HG02588 (cell line): ENCODE measurements around the gene CCT5.
"Not testable (repeated sequence)": the region's sequence is repeated elsewhere in the genome, so short reads cannot be mapped to it uniquely, and the experiment has no call there.

Experiments used
- ATAC-seq: cut with Tn5 transposase; IDR thresholded peaks from one replicate; pipeline ENCODE4 v1.9.1; 2021; ENCODE audit warnings: mild to moderate bottlenecking, moderate library complexity; ENCODE audit not compliant: unreplicated experiment

CCT5 gene

DNA sequence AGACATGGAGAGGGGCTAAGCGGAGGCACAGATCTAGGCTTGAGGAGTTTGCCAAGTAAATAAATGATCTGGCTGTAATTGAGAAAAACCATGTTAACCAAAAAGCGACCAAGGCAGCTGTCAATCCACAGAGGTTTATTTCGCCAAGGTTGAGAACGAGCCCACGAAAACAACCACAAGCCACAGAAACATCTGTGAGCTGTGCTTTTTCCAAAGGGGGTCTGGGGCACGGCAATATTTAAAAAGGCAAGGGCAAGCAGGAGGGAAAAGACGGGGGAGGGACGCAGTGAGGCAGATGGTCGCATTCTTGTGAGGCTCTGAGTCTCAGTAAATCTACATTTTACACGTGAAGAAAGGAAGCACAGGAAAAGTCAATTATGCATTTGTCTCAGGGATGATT, 25.4 kb downstream of the CCT5 start:
- ATAC-seq = no peak

DNA sequence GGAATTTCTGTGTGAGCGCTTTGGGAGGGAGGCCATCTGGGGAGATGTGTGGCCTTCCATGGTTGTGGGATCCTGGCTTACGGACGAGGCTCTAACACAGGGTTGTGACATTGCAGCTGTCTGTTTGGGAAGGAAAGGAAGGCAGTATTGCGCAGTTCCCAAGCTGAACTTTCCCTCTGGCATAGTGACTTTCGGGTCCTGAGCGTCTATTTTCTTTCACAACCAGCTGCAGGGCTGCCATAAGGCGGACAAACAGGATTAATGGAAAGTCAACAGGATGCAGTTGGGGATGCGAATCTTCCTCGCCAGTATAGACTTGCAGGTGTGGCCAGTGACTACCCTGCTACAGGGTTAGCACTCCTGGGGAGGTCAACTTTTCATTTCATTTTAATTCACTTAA, 25.9 kb downstream of the CCT5 start:
- no peak for ATAC-seq

DNA sequence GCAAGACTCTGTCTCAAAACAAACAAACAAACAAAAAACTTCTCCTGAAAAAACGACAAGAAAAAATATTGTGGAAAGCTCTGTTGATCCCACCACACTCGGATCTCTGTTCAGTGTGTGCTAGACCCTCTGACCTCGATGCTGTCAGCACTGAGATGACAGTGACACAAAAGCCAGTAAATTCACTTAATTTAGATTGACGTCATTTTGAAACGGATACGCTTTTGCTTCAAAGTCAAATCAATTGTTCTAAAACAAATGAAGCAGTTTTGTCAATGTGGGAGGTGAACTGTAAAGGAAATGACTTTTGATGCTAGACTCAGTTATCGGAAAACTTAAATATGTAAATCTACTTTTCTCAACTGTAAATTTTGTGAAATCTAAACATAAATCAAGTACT, 26.6 kb downstream of the CCT5 start:
- ATAC-seq = no peak

DNA sequence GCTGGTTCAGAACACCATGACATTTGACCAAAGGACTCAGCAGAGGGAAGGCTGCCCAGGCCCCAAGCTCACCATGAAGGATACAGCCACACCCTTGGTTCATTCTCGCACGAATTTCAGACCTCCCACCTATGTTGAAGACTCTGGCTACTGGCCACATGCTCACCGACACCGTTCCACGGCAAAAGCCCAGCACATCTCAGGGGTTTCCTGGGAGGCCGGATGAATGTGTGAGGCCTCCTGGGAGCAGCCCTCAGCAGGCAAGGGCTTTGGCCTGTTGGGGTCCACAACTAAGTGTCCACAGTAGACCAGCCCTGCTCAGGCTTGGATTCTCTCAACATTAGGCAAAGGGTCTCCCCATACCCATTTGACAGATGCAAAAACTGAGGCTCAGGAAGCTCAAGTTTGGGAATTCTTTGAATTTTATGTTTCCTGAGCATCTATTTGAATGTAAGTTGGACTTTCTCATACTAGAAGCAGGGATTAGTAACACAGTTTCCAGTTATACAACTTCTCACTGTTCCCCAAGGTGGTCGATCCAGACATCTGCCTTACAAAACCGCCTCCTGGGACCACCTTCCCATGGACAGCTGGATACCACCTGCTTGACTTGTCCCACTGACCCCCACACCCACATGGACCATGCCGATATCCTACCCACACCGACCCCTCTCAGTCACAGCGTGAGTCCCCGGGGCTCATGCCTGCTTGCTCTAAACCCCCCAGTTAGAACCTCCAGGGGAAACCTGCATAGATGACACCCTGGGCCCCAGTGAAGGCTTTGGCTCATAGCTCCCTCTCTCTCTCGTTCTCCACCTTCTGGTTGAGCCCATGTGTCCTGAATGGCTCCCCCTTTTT, 27.9 kb downstream of the CCT5 start:
- no peak for ATAC-seq

DNA sequence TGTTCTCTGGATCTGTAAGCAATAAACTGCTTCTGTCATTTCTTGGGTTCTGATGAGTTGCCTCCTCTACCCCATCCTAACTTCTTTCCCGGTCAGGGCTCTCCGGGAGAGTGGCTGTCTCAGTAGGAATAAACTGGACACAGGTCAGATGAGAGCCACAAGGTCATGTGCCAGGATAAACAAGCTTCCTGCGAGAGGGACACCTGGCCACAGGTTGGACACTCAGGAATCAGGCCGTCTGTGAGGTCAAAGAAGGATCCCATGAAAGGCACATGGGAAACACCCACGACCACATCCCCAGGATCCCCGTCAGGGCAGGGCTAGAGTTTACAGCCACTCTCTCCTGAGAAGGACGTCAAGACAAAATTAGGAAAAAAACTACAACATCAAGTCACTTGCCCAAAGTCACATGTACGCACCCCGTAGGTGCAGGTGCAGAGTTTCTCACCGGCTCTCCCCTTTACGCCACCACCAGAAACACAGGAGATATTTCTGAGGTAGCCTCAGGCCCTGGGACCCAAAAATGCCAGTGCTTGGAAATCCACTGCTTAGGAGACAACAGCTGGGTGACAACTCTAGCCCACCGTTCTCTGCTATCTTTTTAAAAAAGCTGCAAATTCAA, 28.7 kb downstream of the CCT5 start:
- ATAC-seq = no peak

DNA sequence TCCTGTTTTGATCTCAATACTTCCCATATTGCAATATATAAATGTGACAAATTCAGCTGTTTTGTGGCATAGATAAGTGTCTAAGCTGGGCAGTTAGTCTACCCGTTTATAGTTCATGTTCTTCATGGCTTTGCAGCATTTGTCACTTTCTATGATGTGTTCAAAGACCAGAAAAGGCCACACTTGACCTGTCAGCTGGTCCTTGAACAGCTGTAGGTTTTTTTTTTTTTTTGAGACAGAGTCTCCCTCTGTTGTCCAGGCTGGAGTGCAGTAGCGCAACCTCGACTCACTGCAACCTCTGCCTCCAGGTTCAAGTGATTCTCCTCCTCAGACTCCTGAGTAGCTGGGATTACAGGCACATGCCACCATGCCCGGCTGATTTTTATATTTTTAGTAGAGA, 29.2 kb downstream of the CCT5 start:
- ATAC-seq = no peak

DNA sequence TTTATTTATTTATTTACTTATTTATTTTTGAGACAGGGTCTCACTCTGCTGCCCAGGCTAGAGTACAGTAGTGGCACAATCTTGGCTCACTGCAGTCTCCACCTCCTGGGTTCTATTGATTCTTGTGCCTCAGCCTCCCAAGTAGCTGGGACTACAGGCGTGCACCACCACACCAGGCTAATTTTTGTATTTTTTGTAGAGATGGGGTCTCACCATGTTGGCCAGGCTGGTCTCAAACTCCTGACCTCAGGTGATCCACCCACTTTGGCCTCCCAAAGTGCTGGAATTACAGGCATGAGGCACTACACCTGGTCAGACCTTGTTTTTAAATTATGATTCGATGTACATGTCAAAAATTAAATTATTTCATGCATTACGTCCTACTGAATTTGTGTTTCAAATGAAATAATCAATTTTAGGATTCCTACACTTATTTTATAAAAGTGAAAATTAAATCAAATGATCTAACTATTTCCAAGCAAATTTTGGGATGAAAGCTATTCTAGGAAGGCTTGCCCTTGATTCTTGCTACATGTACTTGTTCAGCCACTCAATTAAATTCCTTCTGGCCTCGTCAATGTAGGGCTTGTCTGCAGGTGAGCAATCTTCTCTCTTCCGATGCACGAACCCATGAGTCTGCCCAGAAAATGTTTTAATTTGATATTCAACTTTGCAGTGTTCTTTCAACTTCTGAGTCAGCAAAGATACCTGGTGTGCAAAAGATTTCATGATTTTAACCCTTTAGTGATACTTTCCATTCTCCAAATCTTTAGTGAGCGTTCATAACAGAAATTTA, 30.0 kb downstream of the CCT5 start:
- ATAC-seq = no peak

DNA sequence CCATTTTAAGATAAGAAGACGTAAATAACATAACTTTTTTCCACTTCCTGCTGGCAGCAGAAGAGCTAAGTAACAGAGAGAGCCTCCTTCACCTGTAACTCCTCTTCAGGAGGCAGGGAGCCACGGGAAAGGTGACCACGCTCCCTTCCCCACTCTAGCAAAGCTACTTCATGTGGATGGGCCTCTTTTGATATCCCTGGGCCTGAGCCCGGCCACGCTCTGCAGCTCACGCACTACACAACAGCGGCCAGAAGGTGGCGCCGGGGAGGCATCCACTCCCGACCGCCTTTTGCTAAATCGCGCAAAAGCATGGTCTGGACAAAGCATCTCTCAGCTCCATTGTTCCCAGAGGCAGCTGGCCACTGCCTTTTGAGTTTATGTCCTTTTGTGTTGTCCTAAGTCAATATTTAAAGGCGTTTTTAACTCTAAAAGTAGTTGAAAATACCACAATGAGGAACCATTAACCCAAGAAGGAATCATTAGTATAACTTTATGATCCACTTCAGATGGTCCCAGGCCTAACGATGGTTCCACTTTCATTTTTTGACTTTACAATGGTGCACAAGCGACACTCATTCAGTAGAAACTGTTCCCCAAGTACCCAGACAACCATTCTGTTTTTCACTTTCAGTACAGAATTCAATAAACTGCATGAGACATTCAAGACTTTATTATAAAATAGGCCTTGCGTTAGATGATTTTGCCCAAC, 34.0 kb downstream of the CCT5 start:
- ATAC-seq = peak; percentile 90

DNA sequence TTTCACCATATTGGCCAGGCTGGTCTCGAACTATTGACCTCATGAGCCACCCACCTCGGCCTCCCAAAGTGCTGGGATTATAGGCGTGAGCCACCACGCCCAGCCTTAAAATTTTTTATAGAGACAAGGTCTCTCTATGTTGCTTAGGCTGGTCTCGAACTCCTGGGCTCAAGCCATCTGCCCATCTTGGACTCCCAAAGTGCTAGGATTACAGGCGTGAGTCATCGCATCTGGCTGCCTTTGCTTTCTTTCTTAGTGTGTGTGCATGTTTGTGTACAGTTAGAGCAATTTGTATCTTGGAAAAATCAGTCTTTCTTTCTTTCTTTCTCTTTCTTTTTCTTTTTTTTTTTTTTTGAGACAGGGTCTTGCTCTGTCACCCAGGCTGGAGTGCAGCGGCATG, 35.3 kb downstream of the CCT5 start:
- ATAC-seq = not testable (repeated sequence)

DNA sequence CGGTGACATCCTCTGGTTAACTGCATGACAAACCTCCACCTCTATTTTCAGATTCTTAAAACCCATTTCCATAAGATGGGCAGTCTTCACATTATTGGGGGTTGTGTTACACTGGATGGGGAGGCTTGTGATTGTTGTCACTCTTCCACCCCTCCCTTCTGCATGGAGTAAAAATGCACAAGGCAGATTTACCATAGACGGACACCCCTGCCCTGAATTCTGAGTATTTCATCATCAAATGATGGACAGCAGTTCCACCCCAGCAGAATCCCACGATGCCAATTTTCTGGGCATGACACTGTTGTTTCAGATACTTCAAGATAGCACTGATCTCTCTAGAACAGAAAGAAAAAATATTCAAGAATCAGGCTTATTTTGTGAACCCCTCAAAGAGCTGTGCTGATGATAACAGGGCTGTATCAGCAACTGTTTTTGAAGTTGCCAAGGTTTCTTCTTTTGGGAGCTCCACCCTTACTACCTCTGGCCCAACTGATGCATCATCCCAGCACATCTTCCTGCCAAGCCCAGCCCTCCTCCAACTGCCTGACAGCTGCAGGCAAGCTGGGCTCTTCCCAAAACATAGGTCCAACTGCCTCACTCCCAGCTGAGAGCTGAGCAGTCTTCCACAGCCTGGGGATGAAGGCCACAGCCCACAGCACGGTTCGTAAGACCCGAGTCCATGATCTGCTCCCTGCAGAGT, 36.2 kb downstream of the CCT5 start:
- no peak for ATAC-seq

DNA sequence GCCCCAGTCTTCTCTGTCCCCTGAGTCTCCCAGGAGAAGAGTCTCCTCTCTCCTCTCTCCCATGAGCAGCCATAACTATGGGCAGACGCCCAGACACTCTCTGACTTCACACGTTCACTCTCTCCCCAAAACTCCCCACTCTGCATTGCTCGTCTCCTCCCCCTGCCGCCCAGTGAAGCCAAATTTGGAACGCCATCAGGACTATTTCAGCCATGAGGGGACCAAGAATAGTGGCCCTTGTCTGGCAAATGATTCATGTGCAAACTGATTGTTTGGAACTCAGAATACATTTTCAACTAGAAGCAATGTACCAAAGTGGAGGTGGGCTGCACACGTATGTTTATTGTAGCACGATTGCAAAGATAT, 36.8 kb downstream of the CCT5 start:
- no peak for ATAC-seq

DNA sequence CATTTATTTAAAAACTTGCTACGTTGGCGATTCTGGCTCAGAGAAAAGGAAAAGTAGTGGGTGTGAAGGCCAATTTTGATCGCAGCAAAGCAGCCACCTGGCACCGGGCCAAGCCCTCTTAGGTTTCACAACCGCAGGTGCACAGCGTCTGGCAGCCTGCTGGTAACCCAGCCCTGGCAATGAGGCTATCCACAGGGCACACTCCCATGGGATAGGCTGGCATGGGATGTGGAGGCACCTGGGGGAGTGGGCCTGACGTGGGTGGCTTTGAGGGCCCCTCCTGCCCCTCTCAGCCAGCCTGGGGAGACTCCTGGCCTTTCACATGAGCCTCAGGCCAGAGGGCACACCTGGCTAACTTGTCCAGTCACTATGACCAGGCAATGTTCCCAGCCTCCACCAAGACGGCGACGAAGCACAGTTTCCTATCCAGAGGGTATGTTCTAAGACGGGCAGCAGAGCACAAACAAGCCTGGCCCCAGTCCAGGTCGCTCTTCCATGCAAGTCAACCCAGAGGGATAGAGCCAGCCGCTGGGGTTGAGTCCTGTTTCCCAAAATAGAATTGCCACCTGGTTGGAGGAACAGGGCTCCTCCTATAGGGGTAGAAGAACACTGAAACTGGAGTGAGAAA, 38.6 kb downstream of the CCT5 start:
- ATAC-seq = peak; percentile 55

DNA sequence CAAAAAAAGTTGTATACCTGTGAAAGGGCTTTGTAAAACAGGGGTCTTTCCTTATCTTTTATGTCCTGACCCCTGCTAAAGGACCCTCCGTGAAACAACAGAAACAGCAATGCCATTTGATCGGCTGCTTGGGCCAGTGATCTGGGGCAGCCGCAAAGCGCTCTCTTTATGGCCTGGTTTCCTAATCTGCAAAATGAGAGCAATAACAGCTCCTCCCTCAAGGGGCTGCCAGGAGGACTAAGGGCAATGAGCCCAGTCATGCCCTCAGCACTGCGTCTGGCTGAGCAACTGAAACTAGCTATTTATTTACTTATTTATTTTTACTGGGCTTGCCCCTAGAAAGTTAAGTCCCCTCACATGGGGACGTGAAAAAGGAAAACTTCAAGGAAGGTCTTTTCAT, 39.3 kb downstream of the CCT5 start:
- no peak for ATAC-seq

DNA sequence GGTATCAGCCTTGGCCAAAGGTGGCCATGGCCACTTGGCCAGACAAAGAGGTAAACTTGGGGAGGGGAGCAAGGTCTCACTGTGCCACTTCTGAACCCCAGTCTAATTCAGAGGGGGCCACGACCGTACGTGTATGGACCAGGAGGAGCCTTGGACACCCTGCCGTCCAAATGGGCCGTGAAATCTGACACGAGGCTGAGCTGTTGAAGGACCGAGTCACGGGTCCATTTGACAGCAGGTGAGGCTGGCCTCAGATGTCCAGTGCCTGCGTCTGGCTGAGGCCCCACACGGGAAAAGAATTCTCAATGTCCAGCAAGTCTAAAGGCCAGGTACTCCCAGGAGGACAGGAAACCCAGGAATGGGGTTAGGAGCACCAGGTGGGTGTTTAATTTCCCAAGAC, 39.9 kb downstream of the CCT5 start:
- ATAC-seq = no peak

DNA sequence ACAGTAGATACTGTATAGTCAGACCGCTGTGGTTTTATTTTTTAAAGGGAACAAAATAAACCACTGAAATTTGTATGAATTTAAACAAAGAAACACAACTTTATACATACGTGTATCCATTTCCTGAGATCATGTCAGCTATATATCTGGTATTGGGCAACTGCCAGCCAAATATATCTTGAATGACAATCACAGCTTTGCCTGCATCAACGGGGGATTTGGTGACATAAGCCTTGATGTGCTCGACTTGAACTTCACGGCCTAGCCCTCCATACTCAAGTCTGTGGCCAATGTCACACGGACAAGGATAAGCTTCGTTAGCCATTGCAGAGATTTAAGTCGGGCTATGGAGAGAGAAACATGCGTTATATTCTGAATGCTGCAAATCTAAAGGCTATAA, 40.4 kb downstream of the CCT5 start:
- no peak for ATAC-seq

DNA sequence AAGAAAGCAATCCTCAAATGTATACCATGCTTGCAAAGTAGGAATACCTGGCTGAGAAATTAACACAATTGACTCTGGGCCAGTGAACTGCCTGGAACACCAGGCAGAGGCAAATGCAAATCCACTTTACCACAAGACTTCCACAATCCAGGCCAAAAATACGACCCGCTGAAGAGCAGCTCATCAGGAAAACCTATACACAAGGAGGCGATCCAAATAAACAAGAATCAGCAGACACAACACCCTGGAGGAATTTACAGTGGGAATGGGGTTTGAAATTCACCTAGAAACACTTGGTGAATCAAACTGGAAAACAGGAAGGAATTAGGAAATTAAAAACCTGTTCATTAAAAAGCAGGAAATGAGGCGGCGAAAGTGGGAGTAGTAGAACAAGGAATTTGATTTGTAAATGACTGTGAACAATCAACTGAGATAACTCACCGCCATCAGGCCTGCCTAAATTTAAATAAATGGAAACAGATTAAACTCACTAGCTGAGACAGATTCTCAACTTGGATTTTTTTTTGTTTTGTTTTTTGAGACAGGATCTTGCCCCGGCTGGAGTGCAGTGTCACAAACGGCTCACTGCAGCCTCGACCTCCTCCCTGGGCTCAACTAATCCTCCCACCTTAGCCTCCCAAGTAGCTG, 41.7 kb downstream of the CCT5 start:
- ATAC-seq = no peak

DNA sequence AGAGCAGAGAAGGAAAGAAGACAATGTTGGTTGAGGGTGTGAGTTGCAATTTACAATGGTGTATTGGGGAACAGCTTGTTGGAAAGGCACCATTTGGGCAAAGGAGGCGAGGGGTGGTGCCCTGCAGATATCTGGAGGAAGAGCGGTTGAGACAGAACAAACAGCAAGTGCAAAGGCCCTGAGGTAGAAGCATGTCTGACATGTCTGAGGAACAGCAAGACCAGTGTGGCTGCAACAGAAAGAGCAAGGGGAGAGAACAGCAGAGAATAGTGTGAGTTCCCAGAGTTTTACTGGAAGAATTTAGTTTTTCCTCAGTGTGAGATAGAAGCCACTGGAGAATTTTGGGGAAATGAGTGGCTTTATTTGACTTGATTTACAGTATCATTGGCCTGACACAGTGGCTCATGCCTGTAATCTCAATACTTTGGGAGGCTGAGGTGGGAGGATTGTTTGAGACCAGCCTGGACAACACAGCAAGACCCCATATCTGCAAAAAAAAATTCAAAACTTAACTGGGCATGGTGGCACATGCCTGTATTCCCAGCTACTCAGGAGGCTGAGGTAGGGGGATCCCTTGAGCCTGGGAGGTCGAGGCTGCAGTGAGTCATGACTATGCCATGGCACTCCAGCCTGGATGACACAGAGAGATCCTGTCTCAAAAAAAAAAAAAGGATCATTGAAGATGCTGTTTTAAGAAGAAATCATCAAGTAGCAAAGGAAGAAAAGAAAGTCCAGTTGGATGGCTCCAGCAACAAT, 44.0 kb downstream of the CCT5 start:
- no peak for ATAC-seq

DNA sequence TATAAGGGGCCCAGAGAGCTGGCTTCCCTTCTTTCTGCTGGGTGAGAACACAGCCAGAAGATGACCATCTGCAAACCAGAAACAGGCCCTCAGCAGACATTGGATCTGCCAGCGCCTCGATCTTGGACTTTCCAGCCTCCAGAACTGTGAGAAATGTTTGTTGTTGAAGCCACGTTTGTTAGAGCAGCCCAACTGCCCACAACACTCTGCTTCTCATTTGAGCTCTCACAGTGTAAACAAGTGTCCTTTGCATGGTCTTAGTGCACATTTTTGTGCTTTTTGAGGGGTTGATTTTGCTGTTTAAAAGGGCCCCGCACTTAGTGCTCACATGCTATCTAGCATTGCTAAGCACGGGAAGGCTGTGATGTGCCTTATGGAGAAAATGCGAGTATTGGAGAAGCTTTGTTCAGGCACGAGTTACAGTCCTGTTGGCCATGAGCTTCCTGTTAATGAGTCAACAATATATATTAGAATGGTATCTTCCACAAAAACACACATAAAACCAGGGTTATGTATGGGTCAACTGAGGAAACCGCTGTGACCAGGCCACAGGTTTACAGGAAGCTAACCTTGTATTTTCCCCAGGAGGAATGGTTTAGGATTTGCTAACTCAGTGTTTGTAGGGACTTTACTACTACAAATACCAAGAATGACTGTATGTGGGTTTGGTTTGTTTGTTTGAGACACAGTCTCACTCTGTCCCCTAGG, 45.7 kb downstream of the CCT5 start:
- ATAC-seq = no peak
